Activated CD8-positive, alpha-beta memory T cell treated with anti-CD3 and anti-CD28 coated beads, Interleukin-2, amount 50 U/mL, for 48 hours (primary cell): ENCODE data around the gene GRIN2B.

Experiments used
- DNase-seq: peaks from one replicate; pipeline ENCODE4 v3.0.0-alpha.2; 2020

The GRIN2B gene

GRCh38 chr12:13981296-13981962 lies at the start of gene GRIN2B:
Gene GRIN2B, minus strand, starts transcription at chr12:13981602. Its CDS starts 115,394 bp downstream, at chr12:13866208.
- no peak for DNase-seq

GRCh38 chr12:14026537-14026936 lies 45.1 kb upstream of the GRIN2B start:
- DNase-seq = no peak

GRCh38 chr12:14024591-14024990 lies 43.2 kb upstream of the GRIN2B start:
- no peak for DNase-seq

GRCh38 chr12:14018080-14018479 lies 36.7 kb upstream of the GRIN2B start:
- DNase-seq = no peak

- no peak for DNase-seq
These were observed 29.6 kb upstream of the GRIN2B start for GRCh38 chr12:14010989-14011388.

- DNase-seq = no peak
These were observed 26.2 kb upstream of the GRIN2B start for GRCh38 chr12:14007639-14008038.

- DNase-seq = no peak
These were observed 11.2 kb upstream of the GRIN2B start for GRCh38 chr12:13992585-13992984.

- no peak for DNase-seq
These were observed 10.7 kb upstream of the GRIN2B start for GRCh38 chr12:13992106-13992505.

GRCh38 chr12:13986031-13986430 lies 4.6 kb upstream of the GRIN2B start:
- DNase-seq = no peak

- DNase-seq = peak; percentile 60
These were observed 588 bp upstream of the GRIN2B start for GRCh38 chr12:13981990-13982389.

GRCh38 chr12:13980538-13981295 lies 685 bp downstream of the GRIN2B start:
- no peak for DNase-seq

GRCh38 chr12:13979772-13980378 lies 1.5 kb downstream of the GRIN2B start:
- no peak for DNase-seq

GRCh38 chr12:13978876-13979275 lies 2.5 kb downstream of the GRIN2B start:
- no peak for DNase-seq

- DNase-seq = no peak
These were observed 4.5 kb downstream of the GRIN2B start for GRCh38 chr12:13976880-13977279.

- no peak for DNase-seq
These were observed 5.3 kb downstream of the GRIN2B start for GRCh38 chr12:13976028-13976584.

GRCh38 chr12:13973996-13974395 lies 7.4 kb downstream of the GRIN2B start:
- no peak for DNase-seq

- no peak for DNase-seq
These were observed 10.6 kb downstream of the GRIN2B start for GRCh38 chr12:13970803-13971202.

- DNase-seq = no peak
These were observed 13.1 kb downstream of the GRIN2B start for GRCh38 chr12:13968281-13968680.

GRCh38 chr12:13964666-13965065 lies 16.7 kb downstream of the GRIN2B start:
- DNase-seq = no peak

- no peak for DNase-seq
These were observed 18.7 kb downstream of the GRIN2B start for GRCh38 chr12:13962699-13963098.

- DNase-seq = no peak
These were observed 19.4 kb downstream of the GRIN2B start for GRCh38 chr12:13961971-13962370.

GRCh38 chr12:13959131-13959723 lies 22.2 kb downstream of the GRIN2B start:
- DNase-seq = no peak

- DNase-seq = no peak
These were observed 23.8 kb downstream of the GRIN2B start for GRCh38 chr12:13957576-13957975.
